ENCODE measurements around the gene HFM1. TPM values are rescaled to one million over a fixed set of nuclear protein-coding genes. Genes with fewer than 3 reads are reported as not detected.
A peak's percentile ranks its signal among the peaks of the same experiment; 100 is the strongest.
"Not testable (repeated sequence)": the region's sequence is repeated elsewhere in the genome, so short reads cannot be mapped to it uniquely, and the experiment has no call there.

The HFM1 gene, protein sequence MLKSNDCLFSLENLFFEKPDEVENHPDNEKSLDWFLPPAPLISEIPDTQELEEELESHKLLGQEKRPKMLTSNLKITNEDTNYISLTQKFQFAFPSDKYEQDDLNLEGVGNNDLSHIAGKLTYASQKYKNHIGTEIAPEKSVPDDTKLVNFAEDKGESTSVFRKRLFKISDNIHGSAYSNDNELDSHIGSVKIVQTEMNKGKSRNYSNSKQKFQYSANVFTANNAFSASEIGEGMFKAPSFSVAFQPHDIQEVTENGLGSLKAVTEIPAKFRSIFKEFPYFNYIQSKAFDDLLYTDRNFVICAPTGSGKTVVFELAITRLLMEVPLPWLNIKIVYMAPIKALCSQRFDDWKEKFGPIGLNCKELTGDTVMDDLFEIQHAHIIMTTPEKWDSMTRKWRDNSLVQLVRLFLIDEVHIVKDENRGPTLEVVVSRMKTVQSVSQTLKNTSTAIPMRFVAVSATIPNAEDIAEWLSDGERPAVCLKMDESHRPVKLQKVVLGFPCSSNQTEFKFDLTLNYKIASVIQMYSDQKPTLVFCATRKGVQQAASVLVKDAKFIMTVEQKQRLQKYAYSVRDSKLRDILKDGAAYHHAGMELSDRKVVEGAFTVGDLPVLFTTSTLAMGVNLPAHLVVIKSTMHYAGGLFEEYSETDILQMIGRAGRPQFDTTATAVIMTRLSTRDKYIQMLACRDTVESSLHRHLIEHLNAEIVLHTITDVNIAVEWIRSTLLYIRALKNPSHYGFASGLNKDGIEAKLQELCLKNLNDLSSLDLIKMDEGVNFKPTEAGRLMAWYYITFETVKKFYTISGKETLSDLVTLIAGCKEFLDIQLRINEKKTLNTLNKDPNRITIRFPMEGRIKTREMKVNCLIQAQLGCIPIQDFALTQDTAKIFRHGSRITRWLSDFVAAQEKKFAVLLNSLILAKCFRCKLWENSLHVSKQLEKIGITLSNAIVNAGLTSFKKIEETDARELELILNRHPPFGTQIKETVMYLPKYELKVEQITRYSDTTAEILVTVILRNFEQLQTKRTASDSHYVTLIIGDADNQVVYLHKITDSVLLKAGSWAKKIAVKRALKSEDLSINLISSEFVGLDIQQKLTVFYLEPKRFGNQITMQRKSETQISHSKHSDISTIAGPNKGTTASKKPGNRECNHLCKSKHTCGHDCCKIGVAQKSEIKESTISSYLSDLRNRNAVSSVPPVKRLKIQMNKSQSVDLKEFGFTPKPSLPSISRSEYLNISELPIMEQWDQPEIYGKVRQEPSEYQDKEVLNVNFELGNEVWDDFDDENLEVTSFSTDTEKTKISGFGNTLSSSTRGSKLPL (N-terminal part only)
- total RNA-seq = 1 to 10 TPM; 2.6 to 3.0 TPM

DNA sequence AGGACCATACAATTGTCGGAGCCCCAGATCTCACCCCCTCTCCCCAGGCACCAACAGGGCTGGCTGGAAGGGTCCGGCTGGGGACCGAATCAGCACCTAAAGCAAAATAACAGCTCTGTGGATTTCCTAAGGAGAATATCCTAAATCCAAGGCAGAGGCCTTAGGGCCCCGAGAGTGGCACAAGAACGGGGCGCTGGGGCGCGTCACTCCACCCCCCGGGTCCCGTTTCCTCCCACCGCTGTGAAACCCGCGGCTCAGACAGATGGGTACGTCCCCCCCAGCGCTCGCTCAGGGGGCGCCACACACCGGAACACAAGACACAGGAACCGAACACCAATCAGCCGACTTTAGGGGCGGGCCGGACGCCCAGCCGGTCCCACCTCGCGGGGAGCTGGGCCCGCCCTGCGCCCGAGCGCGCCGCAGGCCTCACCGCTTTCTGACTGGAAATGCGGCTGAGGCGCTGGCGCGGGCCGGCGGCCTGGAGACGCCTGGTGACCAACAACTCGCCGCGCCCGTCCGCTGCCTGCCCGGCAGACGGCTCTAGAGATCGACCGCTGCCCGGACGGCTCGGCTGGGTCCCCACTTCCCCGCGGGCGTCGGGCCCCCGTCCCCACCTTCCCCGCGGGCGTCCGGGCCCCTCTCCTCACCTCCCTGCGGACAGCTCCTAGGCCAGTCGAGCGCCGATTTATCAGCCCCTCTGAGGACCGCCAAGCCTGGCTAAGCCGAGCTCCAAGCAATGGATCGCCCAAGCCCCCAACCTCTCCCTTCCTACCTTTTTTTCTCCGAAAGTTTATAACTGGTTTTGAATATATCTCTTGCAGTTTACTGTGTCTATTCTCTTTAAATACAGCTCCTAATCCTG lies at the start of gene HFM1:
TSS of gene HFM1 (minus strand) at position 687 of the 862 bp plus-strand sequence. CDS start 3,755 bp downstream, outside the sequence.
- Histone ChIP-seq H3K27ac (peak within 1 kb of the TSS; percentile 83 to 86), H3K27me3 (no peaks in the 10 kb centered on the region), H3K4me1 (peaks cover 0 to 4% of the 10 kb centered on the region in 2 donors), H3K36me3 (no peaks in the 10 kb centered on the region), H3K4me3 (peak within 1 kb of the TSS; percentile 48 to 65), H3K9me3 (no peaks in the 10 kb centered on the region)
- peak; percentile 82 for DNase-seq (ENCODE audit: low spot score)
- TF ChIP-seq, protein P1, sequence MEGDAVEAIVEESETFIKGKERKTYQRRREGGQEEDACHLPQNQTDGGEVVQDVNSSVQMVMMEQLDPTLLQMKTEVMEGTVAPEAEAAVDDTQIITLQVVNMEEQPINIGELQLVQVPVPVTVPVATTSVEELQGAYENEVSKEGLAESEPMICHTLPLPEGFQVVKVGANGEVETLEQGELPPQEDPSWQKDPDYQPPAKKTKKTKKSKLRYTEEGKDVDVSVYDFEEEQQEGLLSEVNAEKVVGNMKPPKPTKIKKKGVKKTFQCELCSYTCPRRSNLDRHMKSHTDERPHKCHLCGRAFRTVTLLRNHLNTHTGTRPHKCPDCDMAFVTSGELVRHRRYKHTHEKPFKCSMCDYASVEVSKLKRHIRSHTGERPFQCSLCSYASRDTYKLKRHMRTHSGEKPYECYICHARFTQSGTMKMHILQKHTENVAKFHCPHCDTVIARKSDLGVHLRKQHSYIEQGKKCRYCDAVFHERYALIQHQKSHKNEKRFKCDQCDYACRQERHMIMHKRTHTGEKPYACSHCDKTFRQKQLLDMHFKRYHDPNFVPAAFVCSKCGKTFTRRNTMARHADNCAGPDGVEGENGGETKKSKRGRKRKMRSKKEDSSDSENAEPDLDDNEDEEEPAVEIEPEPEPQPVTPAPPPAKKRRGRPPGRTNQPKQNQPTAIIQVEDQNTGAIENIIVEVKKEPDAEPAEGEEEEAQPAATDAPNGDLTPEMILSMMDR (IDR thresholded peaks at IDR 0.05) = peak in 1 of 2 donors; percentile 46

DNA sequence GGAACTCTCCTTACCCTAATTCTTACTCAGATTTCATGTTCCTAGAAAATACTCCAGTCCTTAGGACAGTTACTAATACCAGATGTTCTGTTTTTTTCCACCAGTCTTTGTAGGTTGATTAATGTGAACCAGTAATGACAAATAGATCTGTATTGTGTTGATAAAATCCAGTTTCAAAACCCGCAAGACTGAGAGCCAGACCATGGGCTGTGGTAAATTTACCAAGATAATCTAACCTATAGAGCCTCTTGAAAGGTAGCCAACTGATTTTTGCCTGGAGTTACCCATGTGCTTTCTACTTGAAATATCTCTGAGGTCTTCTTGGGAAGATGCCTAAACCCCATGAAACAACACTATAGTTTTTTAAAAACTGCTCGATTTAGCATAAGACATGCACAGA lies 49.5 kb upstream of the HFM1 start:
- no peak for DNase-seq (ENCODE audit: low spot score)
- H3K4me3 ChIP-seq = no peak overlapping the region
- no peaks in the 10 kb centered on the region for H3K9me3 ChIP-seq
- TF ChIP-seq, protein P1 (IDR thresholded peaks at IDR 0.05) = no peak
- no peaks in the 10 kb centered on the region for H3K4me1 ChIP-seq
- no peaks in the 10 kb centered on the region for H3K36me3 ChIP-seq
- H3K27me3 ChIP-seq = no peaks in the 10 kb centered on the region
- H3K27ac ChIP-seq = no peak overlapping the region

DNA sequence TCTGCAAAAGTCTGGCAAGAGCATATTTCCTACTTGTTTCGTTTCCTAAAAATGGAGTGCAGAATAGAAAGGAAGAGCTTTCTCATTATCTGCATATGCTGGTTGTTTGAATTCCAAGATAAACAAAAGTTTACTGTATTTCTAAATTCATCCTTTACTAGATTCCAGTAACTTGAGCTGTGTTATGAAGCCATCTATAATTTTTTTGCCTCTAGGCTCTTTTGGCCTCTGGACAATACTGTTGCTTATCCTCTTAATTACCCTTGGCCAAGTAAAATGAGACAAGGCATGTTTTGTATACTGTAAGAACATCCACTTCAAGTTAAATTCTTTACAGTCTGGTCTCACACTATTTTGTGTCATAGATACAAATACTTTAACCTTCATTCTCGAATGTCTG lies 45.6 kb upstream of the HFM1 start:
- Histone ChIP-seq H3K36me3 (no peaks in the 10 kb centered on the region), H3K9me3 (no peaks in the 10 kb centered on the region), H3K27ac (no peak overlapping the region), H3K4me1 (no peaks in the 10 kb centered on the region), H3K4me3 (no peak overlapping the region), H3K27me3 (no peaks in the 10 kb centered on the region)
- TF ChIP-seq, protein P1 (IDR thresholded peaks at IDR 0.05) = no peak
- no peak for DNase-seq (ENCODE audit: low spot score)

DNA sequence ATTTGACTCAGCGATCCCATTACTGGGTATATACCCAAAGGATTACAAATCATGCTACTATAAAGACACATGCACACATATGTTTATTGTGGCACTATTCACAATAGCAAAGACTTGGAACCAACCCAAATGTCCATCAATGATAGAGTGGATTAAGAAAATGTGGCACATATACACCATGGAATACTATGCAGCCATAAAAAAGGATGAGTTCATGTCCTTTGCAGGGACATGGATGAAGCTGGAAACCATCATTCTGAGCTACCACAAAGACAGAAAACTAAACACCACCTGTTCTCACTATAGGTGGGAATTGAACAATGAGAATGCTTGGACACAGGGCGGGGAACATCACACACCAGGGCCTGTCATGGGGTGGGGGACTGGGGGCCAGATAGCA lies 43.1 kb upstream of the HFM1 start:
- not testable (repeated sequence) for H3K27ac ChIP-seq; H3K27me3 ChIP-seq; H3K9me3 ChIP-seq; DNase-seq (ENCODE audit: low spot score); H3K36me3 ChIP-seq; H3K4me1 ChIP-seq; H3K4me3 ChIP-seq

DNA sequence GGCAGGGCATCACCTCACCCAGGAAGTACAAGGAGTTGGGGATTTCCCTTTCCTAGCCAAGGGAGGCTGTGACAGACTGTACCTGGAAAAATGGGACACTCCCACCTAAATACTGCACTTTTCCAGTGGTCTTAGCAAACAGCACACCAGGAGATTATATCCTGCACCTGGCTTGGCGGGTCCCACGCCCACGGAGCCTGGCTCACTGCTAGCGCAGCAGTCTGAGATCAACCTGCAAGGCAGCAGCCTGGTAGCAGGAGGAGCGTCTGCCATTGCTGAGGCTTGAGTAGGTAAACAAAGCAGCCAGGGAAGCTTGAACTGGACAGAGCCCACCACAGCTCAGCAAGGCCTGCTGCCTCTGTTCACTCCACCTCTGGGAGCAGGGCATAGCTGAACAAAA lies 37.3 kb upstream of the HFM1 start:
- H3K4me1 ChIP-seq; H3K9me3 ChIP-seq; DNase-seq (ENCODE audit: low spot score); H3K27me3 ChIP-seq; H3K27ac ChIP-seq; H3K36me3 ChIP-seq; H3K4me3 ChIP-seq: not testable (repeated sequence)

DNA sequence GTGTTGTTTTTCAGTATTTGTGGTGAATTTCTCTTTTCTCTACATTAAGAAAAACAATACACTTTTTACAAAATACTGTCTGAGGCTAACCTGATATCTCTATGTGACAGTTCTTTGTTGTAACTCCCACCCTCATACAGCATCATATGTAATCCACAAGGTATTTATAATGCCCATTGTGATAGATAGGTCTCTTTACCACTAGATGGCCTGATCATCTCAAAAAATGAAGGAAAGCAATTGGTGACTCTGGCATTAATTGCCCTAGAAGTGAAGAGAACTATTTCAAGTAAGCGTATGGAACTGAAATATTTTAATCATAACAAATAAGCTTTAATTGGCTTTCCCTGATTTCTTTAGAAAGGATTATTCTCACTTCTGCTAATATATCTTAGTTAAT lies 36.2 kb upstream of the HFM1 start:
- Histone ChIP-seq H3K27me3 (no peaks in the 10 kb centered on the region), H3K36me3 (no peaks in the 10 kb centered on the region), H3K4me1 (no peaks in the 10 kb centered on the region), H3K27ac (no peak overlapping the region), H3K9me3 (no peaks in the 10 kb centered on the region), H3K4me3 (no peak overlapping the region)
- DNase-seq (ENCODE audit: low spot score) = no peak
- TF ChIP-seq, protein P1 (IDR thresholded peaks at IDR 0.05) = no peak

All from right atrium auricular region (tissue), 2 donors.